Stimulated activated CD4-positive, alpha-beta T cell treated with anti-CD3 and anti-CD28 coated beads, Interleukin-4, amount 100 ng/mL, for 24 hours (primary cell): ENCODE data around the gene DRGX.

ENCODE experiments used
- DNase-seq: peaks from one replicate; pipeline ENCODE4 v3.0.0-alpha.2; 2020

DRGX gene

GRCh38 chr10:49395741-49396665, at the start of gene DRGX:
Gene DRGX (minus strand): TSS chr10:49396089. CDS start chr10:49395440, 649 bp downstream.
- no peak for DNase-seq

GRCh38 chr10:49444349-49444748, 48.5 kb upstream of the DRGX start:
- DNase-seq: no peak

- no peak for DNase-seq
These were observed 47.0 kb upstream of the DRGX start for GRCh38 chr10:49442863-49443262.

- no peak for DNase-seq
These were observed 45.9 kb upstream of the DRGX start for GRCh38 chr10:49441488-49442476.

GRCh38 chr10:49435225-49435624, 39.3 kb upstream of the DRGX start:
- DNase-seq: no peak

GRCh38 chr10:49433069-49433468, 37.2 kb upstream of the DRGX start:
- no peak for DNase-seq

- DNase-seq: no peak
These were observed 35.5 kb upstream of the DRGX start for GRCh38 chr10:49431426-49431825.

- DNase-seq: no peak
These were observed 33.6 kb upstream of the DRGX start for GRCh38 chr10:49429458-49429857.

GRCh38 chr10:49426490-49427360, 30.8 kb upstream of the DRGX start:
- no peak for DNase-seq

GRCh38 chr10:49419005-49419404, 23.1 kb upstream of the DRGX start:
- DNase-seq: no peak

GRCh38 chr10:49418328-49418727, 22.4 kb upstream of the DRGX start:
- no peak for DNase-seq

GRCh38 chr10:49418053-49418326, 22.1 kb upstream of the DRGX start:
- no peak for DNase-seq

- DNase-seq: no peak
These were observed 21.6 kb upstream of the DRGX start for GRCh38 chr10:49417311-49418052.

GRCh38 chr10:49415846-49416245, 20.0 kb upstream of the DRGX start:
- DNase-seq: no peak

- no peak for DNase-seq
These were observed 19.2 kb upstream of the DRGX start for GRCh38 chr10:49415109-49415508.

- DNase-seq: no peak
These were observed 18.6 kb upstream of the DRGX start for GRCh38 chr10:49414496-49414895.

- DNase-seq: no peak
These were observed 16.7 kb upstream of the DRGX start for GRCh38 chr10:49412571-49412970.

- no peak for DNase-seq
These were observed 14.6 kb upstream of the DRGX start for GRCh38 chr10:49410365-49411074.

GRCh38 chr10:49409755-49410154, 13.9 kb upstream of the DRGX start:
- no peak for DNase-seq

- DNase-seq: no peak
These were observed 12.8 kb upstream of the DRGX start for GRCh38 chr10:49408519-49409306.
